Hypothalamus (tissue), 51 donors: ENCODE results near the gene TPSAB1.
"Not testable (repeated sequence)": the region's sequence is repeated elsewhere in the genome, so short reads cannot be mapped to it uniquely, and the experiment has no call there.

Experiments
- DNase-seq, 51 donors: peaks; one replicate each; lab custom pipeline; 2025; lab: John Stamatoyannopoulos, UW

Gene TPSAB1

GRCh38 chr16:1222553-1223354, 17.8 kb upstream of the TPSAB1 start:
- DNase-seq, result no peak

GRCh38 chr16:1223355-1224214, 16.9 kb upstream of the TPSAB1 start:
- DNase-seq, result no peak

- DNase-seq, result no peak
Observed at GRCh38 chr16:1224558-1224957, 15.9 kb upstream of the TPSAB1 start.

- DNase-seq, result no peak
Observed at GRCh38 chr16:1225051-1225451, 15.5 kb upstream of the TPSAB1 start, which contains the start of gene TPSG1. TSS of gene TPSG1 (minus strand) at chr16:1225268. CDS start at chr16:1225252, 16 bp downstream.

- not testable (repeated sequence) for DNase-seq
Observed at GRCh38 chr16:1225728-1226311, 14.7 kb upstream of the TPSAB1 start.

- not testable (repeated sequence) for DNase-seq
Observed at GRCh38 chr16:1226692-1227091, 13.8 kb upstream of the TPSAB1 start.

GRCh38 chr16:1228227-1228626, 12.3 kb upstream of the TPSAB1 start:
- DNase-seq, result not testable (repeated sequence)

- DNase-seq, result not testable (repeated sequence)
Observed at GRCh38 chr16:1229476-1229875, 11.0 kb upstream of the TPSAB1 start.

GRCh38 chr16:1230084-1230470, 10.4 kb upstream of the TPSAB1 start, which contains the start of gene TPSB2:
TSS of gene TPSB2 (minus strand) at chr16:1230184. CDS start at chr16:1229951, 233 bp downstream.
- DNase-seq, result not testable (repeated sequence)

GRCh38 chr16:1230471-1231212, 9.9 kb upstream of the TPSAB1 start:
- DNase-seq, result not testable (repeated sequence)

GRCh38 chr16:1231301-1231700, 9.2 kb upstream of the TPSAB1 start:
- DNase-seq, result not testable (repeated sequence)

GRCh38 chr16:1232049-1232748, 8.3 kb upstream of the TPSAB1 start:
- DNase-seq, result not testable (repeated sequence)

- not testable (repeated sequence) for DNase-seq
Observed at GRCh38 chr16:1236659-1237058, 3.8 kb upstream of the TPSAB1 start.

GRCh38 chr16:1237990-1238389, 2.5 kb upstream of the TPSAB1 start:
- no peak for DNase-seq

GRCh38 chr16:1238909-1239308, 1.6 kb upstream of the TPSAB1 start:
- peak in 1 of 51 donors; percentile 24 for DNase-seq

GRCh38 chr16:1239575-1239974, 930 bp upstream of the TPSAB1 start:
- DNase-seq, result not testable (repeated sequence)

- not testable (repeated sequence) for DNase-seq
Observed at GRCh38 chr16:1241081-1241480, 576 bp downstream of the TPSAB1 start.

- not testable (repeated sequence) for DNase-seq
Observed at GRCh38 chr16:1243363-1243762, 2.9 kb downstream of the TPSAB1 start.
